SK-N-SH (cell line): ENCODE measurements around the gene RRP1B. TPM values are rescaled to one million over a fixed set of nuclear protein-coding genes. Genes with fewer than 3 reads are reported as not detected.

Source experiments
- CTCF ChIA-PET: fragments of 300-600, 350-600 bp; formaldehyde crosslinking; extraction: SDS; loops from one replicate; lab custom pipeline; 2021; lab: Yijun Ruan, JAX
- POLR2A ChIA-PET: fragments of 350-600 bp; sonication (Branson Sonifier 250); formaldehyde crosslinking; extraction: SDS; loops from one replicate; lab custom pipeline; 2020; ENCODE audit warnings: antibody characterized with exemption, inconsistent platforms; lab: Yijun Ruan, JAX
- DNase-seq: peaks from one replicate; pipeline ENCODE4 v3.0.0; 2012
- H2AFZ ChIP-seq: fragments of 200-600 bp; sonication (generic); 2 replicates; pipeline ENCODE4 v1.8.1; 2016; ENCODE audit warnings: antibody characterized with exemption, mild to moderate bottlenecking, low read depth
- H3F3A ChIP-seq: fragments of 200-600 bp; sonication (generic); replicated peaks from 2 replicates; pipeline ENCODE3; 2016; ENCODE audit warnings: antibody characterized with exemption, mild to moderate bottlenecking; ENCODE audit not compliant: insufficient read depth
- H3K27ac ChIP-seq, 2 experiments: fragments of 200-500 bp in 1 of 2; fragments of 200-600 bp in 1 of 2; sonication (Bioruptor generic) in 1 of 2; sonication (generic), shearing (Covaris generic) in 1 of 2; 2 replicates each; pipeline versions ENCODE4 v1.5.1 to v1.6.1; 2014 to 2016; ENCODE audit warnings: low read depth in 2 of 2, inconsistent platforms in 1 of 2, low read length in 1 of 2, mild to moderate bottlenecking in 1 of 2, mixed read lengths in 1 of 2
- H3K27me3 ChIP-seq: fragments of 200-600 bp; sonication (generic), shearing (Covaris generic); 2 replicates; pipeline ENCODE4 v1.6.1; 2016; ENCODE audit warnings: mixed run types; ENCODE audit not compliant: insufficient read depth
- H3K36me3 ChIP-seq, 2 experiments: fragments of 200-500 bp in 1 of 2; fragments of 200-600 bp in 1 of 2; sonication (Bioruptor generic) in 1 of 2; sonication (generic) in 1 of 2; replicated peaks in 1 of 2; 2 replicates each; pipeline versions ENCODE3 to v1.5.1; 2014 to 2016; ENCODE audit warnings: low read length in 1 of 2, mild to moderate bottlenecking in 1 of 2; ENCODE audit not compliant: insufficient read depth in 2 of 2, control insufficient read depth in 1 of 2
- H3K4me1 ChIP-seq, 2 experiments: fragments of 200-500 bp in 1 of 2; fragments of 200-600 bp in 1 of 2; sonication (Bioruptor generic) in 1 of 2; sonication (generic), shearing (Covaris generic) in 1 of 2; 2 replicates each; pipeline versions ENCODE4 v1.5.1 to v1.6.1; 2014 to 2016; ENCODE audit warnings: low read depth in 1 of 2, low read length in 1 of 2, mixed run types in 1 of 2; ENCODE audit not compliant: insufficient read depth in 2 of 2, control insufficient read depth in 1 of 2
- H3K4me2 ChIP-seq: fragments of 200-600 bp; sonication (generic), shearing (Covaris generic); 2 replicates; pipeline ENCODE4 v1.6.1; 2017; ENCODE audit warnings: mixed run types
- H3K4me3 ChIP-seq, 2 experiments: fragments of 200-500 bp in 1 of 2; fragments of 200-600 bp in 1 of 2; sonication (Bioruptor generic) in 1 of 2; sonication (generic), shearing (Covaris generic) in 1 of 2; 2 replicates each; pipeline versions ENCODE4 v1.5.1 to v1.8.1; 2014 to 2016; ENCODE audit warnings: low read depth in 2 of 2, inconsistent platforms in 1 of 2, low read length in 1 of 2, mild to moderate bottlenecking in 1 of 2, mixed read lengths in 1 of 2, moderate library complexity in 1 of 2
- H3K79me2 ChIP-seq: fragments of 200-600 bp; sonication (generic); 2 replicates; pipeline ENCODE4 v1.8.1; 2017; ENCODE audit warnings: mild to moderate bottlenecking; ENCODE audit not compliant: insufficient read depth
- H3K9ac ChIP-seq: fragments of 200-600 bp; sonication (generic); 2 replicates; pipeline ENCODE4 v1.6.1; 2017; ENCODE audit warnings: mixed run types
- H3K9me2 ChIP-seq: fragments of 200-600 bp; sonication (generic); 2 replicates; pipeline ENCODE4 v1.6.1; 2017; ENCODE audit warnings: mixed run types
- H3K9me3 ChIP-seq: fragments of 200-600 bp; sonication (generic); 2 replicates; pipeline ENCODE4 v1.6.1; 2017; ENCODE audit warnings: mixed run types, mild to moderate bottlenecking, moderate library complexity
- H4K20me1 ChIP-seq: fragments of 200-600 bp; sonication (generic); 2 replicates; pipeline ENCODE4 v1.6.1; 2017; ENCODE audit warnings: mild to moderate bottlenecking, mixed run types; ENCODE audit not compliant: insufficient read depth
- ELF1 ChIP-seq: IDR thresholded peaks from 2 replicates; pipeline ENCODE4 v1.4.0; 2012
- EP300 ChIP-seq, 2 experiments: IDR thresholded peaks; 2 replicates each; pipeline versions ENCODE4 v1.4.0 to v1.6.1; 2012; ENCODE audit warnings: borderline replicate concordance in 1 of 2, low read depth in 1 of 2, low read length in 1 of 2
- FOXJ3 ChIP-seq: sonication (generic); formaldehyde crosslinking; IDR thresholded peaks from 2 replicates; pipeline ENCODE4 v1.5.1; 2020; ENCODE audit warnings: mild to moderate bottlenecking, missing genetic modification reagents
- MEF2A ChIP-seq: IDR thresholded peaks from 2 replicates; pipeline ENCODE4 v1.4.0; 2012; ENCODE audit warnings: low read depth, borderline replicate concordance
- NFIC ChIP-seq: IDR thresholded peaks from 2 replicates; pipeline ENCODE4 v1.4.0; 2012; ENCODE audit warnings: borderline replicate concordance
- NRF1 ChIP-seq: IDR thresholded peaks from 2 replicates; pipeline ENCODE4 v1.6.1; 2012; ENCODE audit warnings: low read depth, mild to moderate bottlenecking, low read length
- POLR2AphosphoS5 ChIP-seq: IDR thresholded peaks from 2 replicates; pipeline ENCODE4 v1.6.1; 2012; ENCODE audit warnings: low read depth, low read length
- TAF1 ChIP-seq: IDR thresholded peaks from 2 replicates; pipeline ENCODE4 v1.6.1; 2012; ENCODE audit warnings: low read depth, mild to moderate bottlenecking, low read length, moderate library complexity, borderline replicate concordance
- WGBS: methylation state at CpG from one replicate; pipeline ENCODE4 v1.1.6; 2017; ENCODE audit warnings: low lambda C conversion rate; 5-methylcytosine and 5-hydroxymethylcytosine counted together
- polyA plus RNA-seq, 3 experiments: library from polyadenylated mRNA; depleted of rRNA; stranded (reverse); fragments of >200 nt; gene quantifications; 2 replicates each; pipeline ENCODE4 v1.2.3, GENCODE V29; 2012
- TF ChIP-seq, protein P1 (sequence below): IDR thresholded peaks from 2 replicates; pipeline ENCODE4; 2012
- TF ChIP-seq, protein P2 (sequence below): fragments of 150-350 bp; IDR thresholded peaks from 2 replicates; pipeline ENCODE4 v1.6.1; 2016; ENCODE audit warnings: mild to moderate bottlenecking, low read depth, low read length
- TF ChIP-seq, protein P3 (sequence below): IDR thresholded peaks from 2 replicates; pipeline ENCODE4 v1.6.1; 2012; ENCODE audit warnings: mild to moderate bottlenecking, low read depth, low read length, moderate library complexity
- TF ChIP-seq, protein P4 (sequence below): fragments of 150-350 bp; IDR thresholded peaks from 2 replicates; pipeline ENCODE4 v1.6.1; 2017; ENCODE audit warnings: antibody characterized with exemption, low read length, low read depth, borderline replicate concordance

RRP1B gene
- polyA plus RNA-seq, 1 of the 3 experiments (the other 2 are of a cell fraction), result 10.4 TPM

DNA sequence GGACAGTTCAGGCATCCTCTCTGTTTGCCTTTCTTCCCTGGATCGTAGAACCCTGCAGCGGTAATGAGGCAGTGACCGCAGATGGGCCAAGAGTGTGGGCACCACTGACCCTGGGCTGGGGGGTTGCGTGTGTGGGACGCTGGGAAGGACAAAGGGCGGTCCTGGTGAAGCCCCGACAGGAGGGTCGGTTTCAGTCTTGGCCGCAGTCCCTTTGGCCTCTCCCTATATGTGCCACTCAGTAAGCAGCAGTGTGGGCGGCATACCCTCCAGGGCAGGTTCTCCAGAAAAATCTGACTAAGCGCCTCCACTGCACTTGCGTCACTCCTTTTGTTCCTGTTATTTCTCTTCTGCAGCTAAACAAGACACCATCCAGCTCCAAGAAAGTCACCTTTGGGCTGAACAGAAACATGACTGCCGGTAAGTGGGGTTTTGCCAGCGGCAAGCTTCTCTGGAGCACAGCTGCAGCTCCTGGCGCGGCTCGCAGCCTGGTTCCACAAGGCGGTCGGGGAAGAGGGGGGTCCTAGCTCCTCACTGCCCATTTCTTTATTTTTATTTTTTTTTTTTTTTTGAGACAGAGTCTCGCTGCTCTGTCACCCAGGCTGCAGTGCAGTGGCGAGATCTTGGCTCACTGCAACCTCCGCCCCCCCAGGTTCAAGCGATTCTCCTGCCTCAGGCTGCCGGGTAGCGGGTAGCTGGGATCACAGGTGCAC is 31.9 kb downstream of the RRP1B start:
- no peaks in the 10 kb centered on the region for H3K79me2 ChIP-seq
- DNase-seq, result no peak
- no peak for TF ChIP-seq FOXJ3 (CRISPR knock-in tag)
- TF ChIP-seq ELF1, result no peak
- TF ChIP-seq, protein P1, sequence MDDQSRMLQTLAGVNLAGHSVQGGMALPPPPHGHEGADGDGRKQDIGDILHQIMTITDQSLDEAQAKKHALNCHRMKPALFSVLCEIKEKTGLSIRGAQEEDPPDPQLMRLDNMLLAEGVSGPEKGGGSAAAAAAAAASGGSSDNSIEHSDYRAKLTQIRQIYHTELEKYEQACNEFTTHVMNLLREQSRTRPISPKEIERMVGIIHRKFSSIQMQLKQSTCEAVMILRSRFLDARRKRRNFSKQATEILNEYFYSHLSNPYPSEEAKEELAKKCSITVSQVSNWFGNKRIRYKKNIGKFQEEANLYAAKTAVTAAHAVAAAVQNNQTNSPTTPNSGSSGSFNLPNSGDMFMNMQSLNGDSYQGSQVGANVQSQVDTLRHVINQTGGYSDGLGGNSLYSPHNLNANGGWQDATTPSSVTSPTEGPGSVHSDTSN, result no peak
- H3K27ac ChIP-seq, result no peak overlapping the region
- CTCF ChIA-PET, result no interaction called here
- WGBS, result 97% methylated on average over 23 of the region's 25 CpGs
- H3K4me3 ChIP-seq, result no peak overlapping the region
- H3F3A ChIP-seq, result no peaks in the 10 kb centered on the region
- H3K27me3 ChIP-seq, result no peaks in the 10 kb centered on the region
- peaks cover 25 to 76% of the 10 kb centered on the region in 2 experiments for H3K36me3 ChIP-seq
- no peaks in the 10 kb centered on the region for H4K20me1 ChIP-seq
- H3K4me1 ChIP-seq, result no peaks in the 10 kb centered on the region
- H3K9ac ChIP-seq, result no peak overlapping the region
- H3K9me2 ChIP-seq, result no peaks in the 10 kb centered on the region
- no peaks in the 10 kb centered on the region for H3K9me3 ChIP-seq
- H3K4me2 ChIP-seq, result no peak overlapping the region
- H2AFZ ChIP-seq, result no peak overlapping the region
- POLR2A ChIA-PET, result no interaction called here

DNA sequence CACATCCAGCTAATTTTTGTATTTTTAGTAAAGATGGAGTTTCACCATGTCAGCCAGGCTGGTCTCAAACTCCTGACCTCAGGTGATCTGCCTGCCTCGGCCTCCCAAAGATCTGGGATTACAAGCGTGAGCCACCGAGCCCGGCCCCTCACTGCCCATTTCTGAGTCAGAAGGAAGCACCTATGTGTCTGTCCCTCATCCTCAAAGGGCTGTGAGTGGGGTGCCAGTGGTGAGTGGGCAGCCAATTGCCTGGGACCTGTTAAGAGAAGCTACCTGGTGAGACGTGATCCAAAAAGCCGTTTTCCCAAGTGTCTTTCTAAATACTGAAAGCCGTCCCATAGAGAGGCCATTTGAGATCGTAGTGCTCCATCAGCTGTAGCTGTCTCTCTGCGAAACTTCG is 32.4 kb downstream of the RRP1B start:
- no peak for DNase-seq
- POLR2A ChIA-PET, result no interaction called here

DNA sequence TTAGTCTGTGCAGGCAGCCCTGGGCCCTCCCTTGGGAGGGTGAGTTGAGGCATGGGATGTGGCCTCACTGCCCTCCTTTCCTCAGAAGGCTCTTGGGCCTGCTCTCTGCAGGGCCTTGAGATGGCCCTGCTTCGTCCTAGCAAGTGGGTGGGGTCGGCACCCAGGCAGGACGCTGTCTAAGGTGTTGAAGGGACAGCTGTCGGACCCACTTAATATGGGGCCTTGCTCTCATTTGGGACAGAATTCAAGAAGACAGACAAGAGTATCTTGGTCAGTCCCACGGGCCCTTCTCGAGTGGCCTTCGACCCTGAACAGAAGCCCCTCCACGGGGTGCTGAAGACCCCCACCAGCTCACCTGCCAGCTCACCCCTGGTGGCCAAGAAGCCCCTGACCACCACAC is 33.6 kb downstream of the RRP1B start:
- H3K9me2 ChIP-seq, result no peaks in the 10 kb centered on the region
- H3K4me2 ChIP-seq, result no peak overlapping the region
- no peak overlapping the region for H3K9ac ChIP-seq
- H2AFZ ChIP-seq, result no peak overlapping the region
- POLR2A ChIA-PET, result interaction anchor here (0.6 kb wide), 1 partner anchor 18 kb away, joined by 3 read pairs; no protein-coding TSS in a partner anchor
- H3K4me3 ChIP-seq, result no peak overlapping the region
- CTCF ChIA-PET, result interaction anchor here (0.6 to 1.4 kb wide), 2 partner anchors 9 to 20 kb away, joined by 3 to 4 read pairs; no protein-coding TSS in a partner anchor
- H3K4me1 ChIP-seq, result no peaks in the 10 kb centered on the region
- no peaks in the 10 kb centered on the region for H3K79me2 ChIP-seq
- WGBS, result no CpG with 5 or more reads among the region's 8 CpGs
- H3F3A ChIP-seq, result no peaks in the 10 kb centered on the region
- DNase-seq, result no peak
- H3K27ac ChIP-seq, result no peak overlapping the region
- no peaks in the 10 kb centered on the region for H3K27me3 ChIP-seq
- H3K9me3 ChIP-seq, result no peaks in the 10 kb centered on the region
- H3K36me3 ChIP-seq, result peaks cover 15 to 59% of the 10 kb centered on the region in 2 experiments
- no peaks in the 10 kb centered on the region for H4K20me1 ChIP-seq
- no peak for TF ChIP-seq POLR2AphosphoS5
- TF ChIP-seq, protein P2, sequence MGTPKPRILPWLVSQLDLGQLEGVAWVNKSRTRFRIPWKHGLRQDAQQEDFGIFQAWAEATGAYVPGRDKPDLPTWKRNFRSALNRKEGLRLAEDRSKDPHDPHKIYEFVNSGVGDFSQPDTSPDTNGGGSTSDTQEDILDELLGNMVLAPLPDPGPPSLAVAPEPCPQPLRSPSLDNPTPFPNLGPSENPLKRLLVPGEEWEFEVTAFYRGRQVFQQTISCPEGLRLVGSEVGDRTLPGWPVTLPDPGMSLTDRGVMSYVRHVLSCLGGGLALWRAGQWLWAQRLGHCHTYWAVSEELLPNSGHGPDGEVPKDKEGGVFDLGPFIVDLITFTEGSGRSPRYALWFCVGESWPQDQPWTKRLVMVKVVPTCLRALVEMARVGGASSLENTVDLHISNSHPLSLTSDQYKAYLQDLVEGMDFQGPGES, result no peak
- TF ChIP-seq EP300 (IDR thresholded peaks at IDR 0.05; ENCODE audit: borderline replicate concordance in 1 of 2, low read depth in 1 of 2, low read length in 1 of 2), result no peak
- TF ChIP-seq, protein P1, result no peak
- no peak for TF ChIP-seq FOXJ3 (CRISPR knock-in tag)
- TF ChIP-seq, protein P3, sequence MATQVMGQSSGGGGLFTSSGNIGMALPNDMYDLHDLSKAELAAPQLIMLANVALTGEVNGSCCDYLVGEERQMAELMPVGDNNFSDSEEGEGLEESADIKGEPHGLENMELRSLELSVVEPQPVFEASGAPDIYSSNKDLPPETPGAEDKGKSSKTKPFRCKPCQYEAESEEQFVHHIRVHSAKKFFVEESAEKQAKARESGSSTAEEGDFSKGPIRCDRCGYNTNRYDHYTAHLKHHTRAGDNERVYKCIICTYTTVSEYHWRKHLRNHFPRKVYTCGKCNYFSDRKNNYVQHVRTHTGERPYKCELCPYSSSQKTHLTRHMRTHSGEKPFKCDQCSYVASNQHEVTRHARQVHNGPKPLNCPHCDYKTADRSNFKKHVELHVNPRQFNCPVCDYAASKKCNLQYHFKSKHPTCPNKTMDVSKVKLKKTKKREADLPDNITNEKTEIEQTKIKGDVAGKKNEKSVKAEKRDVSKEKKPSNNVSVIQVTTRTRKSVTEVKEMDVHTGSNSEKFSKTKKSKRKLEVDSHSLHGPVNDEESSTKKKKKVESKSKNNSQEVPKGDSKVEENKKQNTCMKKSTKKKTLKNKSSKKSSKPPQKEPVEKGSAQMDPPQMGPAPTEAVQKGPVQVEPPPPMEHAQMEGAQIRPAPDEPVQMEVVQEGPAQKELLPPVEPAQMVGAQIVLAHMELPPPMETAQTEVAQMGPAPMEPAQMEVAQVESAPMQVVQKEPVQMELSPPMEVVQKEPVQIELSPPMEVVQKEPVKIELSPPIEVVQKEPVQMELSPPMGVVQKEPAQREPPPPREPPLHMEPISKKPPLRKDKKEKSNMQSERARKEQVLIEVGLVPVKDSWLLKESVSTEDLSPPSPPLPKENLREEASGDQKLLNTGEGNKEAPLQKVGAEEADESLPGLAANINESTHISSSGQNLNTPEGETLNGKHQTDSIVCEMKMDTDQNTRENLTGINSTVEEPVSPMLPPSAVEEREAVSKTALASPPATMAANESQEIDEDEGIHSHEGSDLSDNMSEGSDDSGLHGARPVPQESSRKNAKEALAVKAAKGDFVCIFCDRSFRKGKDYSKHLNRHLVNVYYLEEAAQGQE, result no peak
- TF ChIP-seq MEF2A, result no peak

More for the DNA sequence above, 32.4 kb downstream of the RRP1B start:
- Histone ChIP-seq H3K79me2 (no peaks in the 10 kb centered on the region), H3K9me3 (no peaks in the 10 kb centered on the region), H3K36me3 (peaks cover 21 to 71% of the 10 kb centered on the region in 2 experiments), H3F3A (no peaks in the 10 kb centered on the region), H3K27ac (no peak overlapping the region), H3K4me3 (no peak overlapping the region), H2AFZ (no peak overlapping the region), H3K9me2 (no peaks in the 10 kb centered on the region), H3K4me2 (no peak overlapping the region), H4K20me1 (no peaks in the 10 kb centered on the region), H3K9ac (no peak overlapping the region), H3K27me3 (no peaks in the 10 kb centered on the region), H3K4me1 (no peaks in the 10 kb centered on the region)
- no peak for TF ChIP-seq NFIC
- no peak for TF ChIP-seq TAF1
- no peak for TF ChIP-seq NRF1
- TF ChIP-seq, protein P4, sequence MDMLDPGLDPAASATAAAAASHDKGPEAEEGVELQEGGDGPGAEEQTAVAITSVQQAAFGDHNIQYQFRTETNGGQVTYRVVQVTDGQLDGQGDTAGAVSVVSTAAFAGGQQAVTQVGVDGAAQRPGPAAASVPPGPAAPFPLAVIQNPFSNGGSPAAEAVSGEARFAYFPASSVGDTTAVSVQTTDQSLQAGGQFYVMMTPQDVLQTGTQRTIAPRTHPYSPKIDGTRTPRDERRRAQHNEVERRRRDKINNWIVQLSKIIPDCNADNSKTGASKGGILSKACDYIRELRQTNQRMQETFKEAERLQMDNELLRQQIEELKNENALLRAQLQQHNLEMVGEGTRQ, result no peak
- 99% methylated on average over 10 of the region's 10 CpGs for WGBS
- CTCF ChIA-PET, result interaction anchor here (1.4 kb wide), 1 partner anchor 8 kb away, joined by 4 read pairs; no protein-coding TSS in a partner anchor
